Measurements from ENCODE around the gene RAN. TPM values are rescaled to one million over a fixed set of nuclear protein-coding genes. Genes with fewer than 3 reads are reported as not detected.

The RAN gene
- total RNA-seq, 1 donor from 2014 or later: 223 TPM

DNA sequence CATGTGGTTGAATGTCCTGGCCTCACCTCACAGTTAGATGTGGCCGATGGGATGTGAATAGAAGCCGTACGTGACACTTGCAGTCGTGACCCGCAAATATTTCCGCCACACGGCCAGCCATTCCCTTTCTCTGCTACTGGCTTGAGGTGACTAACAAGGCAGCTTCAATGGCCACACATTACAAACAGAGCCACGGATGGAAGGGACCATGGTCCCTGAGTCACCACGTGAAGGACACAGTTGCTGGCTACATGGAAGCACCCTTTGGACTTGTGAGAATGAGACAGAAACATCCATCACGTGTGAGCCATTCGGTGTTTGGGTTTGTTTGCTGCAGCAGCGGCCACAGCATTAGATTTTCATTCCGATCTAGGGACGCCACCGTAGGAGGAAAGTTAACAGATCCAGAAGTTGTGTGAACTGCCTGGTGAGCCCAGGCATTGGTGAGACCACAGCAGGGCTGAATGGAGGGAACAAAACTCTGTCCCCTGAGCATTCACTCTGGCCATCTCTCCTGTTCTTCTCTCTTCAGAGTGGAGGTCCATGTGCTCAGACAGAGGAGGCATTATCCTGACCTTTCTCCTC, 48.3 kb downstream of the RAN start:
- intact Hi-C loops (cut with DNase I): no loop called here
- no peak for ATAC-seq
- no peak for DNase-seq (ENCODE audit: low spot score)

DNA sequence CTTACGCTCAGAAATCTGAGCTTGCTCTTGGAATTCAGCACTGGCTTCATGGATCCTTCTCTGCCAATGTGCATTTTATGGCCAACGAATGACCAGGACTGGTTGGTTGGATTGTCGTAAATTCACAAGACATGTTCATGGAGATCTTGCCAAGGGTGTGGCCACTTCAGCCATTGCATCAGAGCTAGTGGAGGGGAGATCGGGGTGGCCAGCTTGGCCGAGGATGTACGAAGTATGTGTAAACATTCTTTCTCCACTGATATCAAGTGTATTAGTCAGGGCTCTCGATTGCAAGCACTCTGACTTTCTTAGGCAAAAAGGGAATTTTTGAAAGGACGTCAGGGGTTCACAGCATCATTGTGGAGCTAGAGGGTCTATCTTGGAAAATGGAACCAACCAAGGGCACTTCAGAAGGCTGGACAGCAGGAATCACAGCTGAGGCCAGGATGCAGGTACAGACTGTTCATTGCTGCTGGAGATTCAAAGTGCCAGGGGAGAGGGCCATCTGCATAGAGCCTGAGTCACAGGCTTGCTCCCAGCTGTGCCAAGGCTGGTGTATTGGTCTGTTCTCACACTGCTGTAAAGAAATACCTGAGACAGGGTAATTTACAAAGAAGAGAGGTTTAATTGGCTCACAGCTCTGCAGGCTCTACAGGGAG, 49.0 kb downstream of the RAN start:
- intact Hi-C loops (cut with DNase I): no loop called here
- DNase-seq (ENCODE audit: low spot score) (peak; percentile 84), ATAC-seq (peak; percentile 82)

DNA sequence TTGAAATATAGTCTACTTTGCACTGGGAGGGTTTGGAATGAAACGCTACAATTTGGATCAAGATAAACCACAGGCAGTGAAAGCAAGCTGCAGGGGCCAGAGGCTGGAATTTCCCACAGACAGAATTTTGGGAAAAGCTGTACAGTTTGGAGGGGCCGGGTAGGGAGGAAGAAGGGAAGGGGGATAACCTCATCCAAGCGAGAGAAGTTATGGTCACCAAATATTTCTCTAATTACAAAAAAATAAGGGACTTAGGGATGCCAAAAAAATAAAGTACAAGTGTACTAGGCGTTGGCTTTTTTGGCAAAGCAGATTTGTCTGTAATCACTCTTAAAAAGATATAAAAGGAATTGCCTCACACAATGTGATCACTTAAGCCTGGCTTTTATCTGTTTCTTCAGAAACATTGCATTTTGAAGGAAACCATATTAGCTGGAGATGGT, 50.7 kb downstream of the RAN start:
- DNase-seq (ENCODE audit: low spot score) (no peak), ATAC-seq (peak; percentile 66)
- intact Hi-C loops (cut with DNase I): no loop called here

DNA sequence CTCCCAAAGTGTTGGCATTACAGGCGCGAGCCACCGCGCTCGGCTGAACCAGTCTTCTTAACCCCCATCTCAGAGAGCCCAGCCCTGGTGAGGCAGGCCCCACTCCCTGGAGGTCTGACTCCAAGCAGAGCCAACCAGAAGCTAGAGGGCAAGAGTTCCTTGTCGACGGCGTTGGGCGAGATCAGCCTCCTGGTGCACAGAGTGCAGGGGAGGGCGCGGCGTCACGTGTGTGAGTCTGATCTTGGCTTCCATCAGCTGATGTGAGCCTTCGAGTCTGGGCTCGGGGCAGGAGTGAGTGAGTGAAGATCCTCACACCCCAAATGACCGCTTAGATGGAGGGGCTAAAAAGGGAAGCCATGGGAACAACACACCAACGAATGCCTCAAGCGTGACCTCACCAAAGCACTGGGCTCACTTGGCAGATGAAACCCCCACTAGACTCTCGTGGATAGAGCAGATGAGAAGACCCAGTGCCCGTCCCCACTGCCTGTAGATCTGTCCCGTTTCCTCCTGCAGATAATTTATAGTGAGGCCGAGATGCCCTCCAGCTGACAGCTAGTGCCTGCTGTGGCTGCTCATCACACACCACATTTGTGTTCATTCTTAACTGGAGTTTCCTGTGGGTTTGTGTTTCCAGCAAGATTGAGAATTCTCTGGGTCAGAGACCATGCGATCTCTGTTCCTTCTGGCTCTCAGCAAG, 53.2 kb downstream of the RAN start:
- no peak for ATAC-seq
- intact Hi-C loops (cut with DNase I): no loop called here
- no peak for DNase-seq (ENCODE audit: low spot score)

DNA sequence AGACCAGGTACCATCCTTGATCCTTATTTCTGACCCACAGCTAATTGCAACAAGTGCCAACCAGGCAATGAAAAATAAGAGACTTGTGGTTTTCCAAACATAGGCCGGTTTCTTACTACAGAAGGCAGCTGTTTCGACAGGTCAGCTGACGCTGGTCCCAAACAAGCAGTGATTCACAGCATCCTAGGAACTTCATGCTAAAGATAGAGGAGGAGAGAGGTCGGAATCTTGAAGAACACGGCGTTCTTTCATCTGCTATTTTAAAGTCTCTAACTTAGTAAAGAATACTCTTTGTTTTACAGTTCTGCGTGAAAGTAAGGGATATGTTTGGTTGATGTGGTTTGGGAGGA, 53.8 kb downstream of the RAN start:
- DNase-seq (ENCODE audit: low spot score): no peak
- intact Hi-C loops (cut with DNase I): no loop called here
- peak; percentile 45 for ATAC-seq

Other genes with a start within 250 kb of the RAN start
- 1.6 TPM for gene RIMBP2, start 155.8 kb upstream of the RAN start, total RNA-seq
- gene STX2, start 32.8 kb upstream of the RAN start, total RNA-seq: 35.0 TPM
- 224 TPM for gene ADGRD1, start 81.8 kb downstream of the RAN start, total RNA-seq